Measurements from ENCODE around the gene L3MBTL4. TPM values are rescaled to one million over a fixed set of nuclear protein-coding genes. Genes with fewer than 3 reads are reported as not detected.
A peak's percentile ranks its signal among the peaks of the same experiment; 100 is the strongest.

Gene L3MBTL4
- total RNA-seq, 2 experiments from 2014 or later: not detected

GRCh38 chr18:6219116-6219717 is 195.5 kb downstream of the L3MBTL4 start:
- H2AFZ ChIP-seq (ENCODE audit: low read length): no peak overlapping the region
- no peaks in the 10 kb centered on the region for H3K79me2 ChIP-seq (ENCODE audit: insufficient read depth, low read depth, low read length)
- ChIA-PET CTCF (ENCODE audit: unreplicated experiment) (no interaction called here), POLR2A (no interaction called here)
- intact Hi-C loops (cut with micrococcal nuclease; ENCODE audit: unreplicated experiment): no loop called here
- no peaks in the 10 kb centered on the region for H3K9me2 ChIP-seq (ENCODE audit: insufficient read depth, low read length)
- no peak overlapping the region for H3K4me3 ChIP-seq (ENCODE audit: low read depth, low read length, poor library complexity, severe bottlenecking)
- H3K27ac ChIP-seq (ENCODE audit: low read depth, low read length, poor library complexity, severe bottlenecking): no peak overlapping the region
- DNase-seq (ENCODE audit: low spot score): peak; percentile 29
- H3K9me3 ChIP-seq (ENCODE audit: low read length): no peaks in the 10 kb centered on the region
- TF ChIP-seq EZH2phosphoT487 (IDR thresholded peaks at IDR 0.05; ENCODE audit: borderline replicate concordance, low read depth, low read length) (no peak), CTCF (conservative IDR thresholded peaks at IDR 0.05; ENCODE audit: low read length) (peak; percentile 73)
- H3K4me1 ChIP-seq (ENCODE audit: insufficient read depth, low read length, poor library complexity, severe bottlenecking): no peaks in the 10 kb centered on the region
- H3K4me2 ChIP-seq (ENCODE audit: low read length): no peak overlapping the region
- BruUV-seq (replicated peaks): no TSS peak
- no peaks in the 10 kb centered on the region for H3K36me3 ChIP-seq (ENCODE audit: insufficient read depth, low read length)
- H4K20me1 ChIP-seq (ENCODE audit: insufficient read depth, low read length): no peaks in the 10 kb centered on the region

GRCh38 chr18:6215888-6216287 is 198.8 kb downstream of the L3MBTL4 start:
- H3K9me3 ChIP-seq (ENCODE audit: low read length): no peaks in the 10 kb centered on the region
- DNase-seq (ENCODE audit: low spot score): no peak
- no peak overlapping the region for H3K4me2 ChIP-seq (ENCODE audit: low read length)
- H3K79me2 ChIP-seq (ENCODE audit: insufficient read depth, low read depth, low read length): no peaks in the 10 kb centered on the region
- no peak overlapping the region for H3K27ac ChIP-seq (ENCODE audit: low read depth, low read length, poor library complexity, severe bottlenecking)
- no peaks in the 10 kb centered on the region for H4K20me1 ChIP-seq (ENCODE audit: insufficient read depth, low read length)
- POLR2A ChIA-PET: no interaction called here
- TF ChIP-seq EZH2phosphoT487 (IDR thresholded peaks at IDR 0.05; ENCODE audit: borderline replicate concordance, low read depth, low read length) (no peak), CTCF (conservative IDR thresholded peaks at IDR 0.05; ENCODE audit: low read length) (no peak)
- H3K36me3 ChIP-seq (ENCODE audit: insufficient read depth, low read length): no peaks in the 10 kb centered on the region
- no peaks in the 10 kb centered on the region for H3K9me2 ChIP-seq (ENCODE audit: insufficient read depth, low read length)
- no peak overlapping the region for H3K4me3 ChIP-seq (ENCODE audit: low read depth, low read length, poor library complexity, severe bottlenecking)
- intact Hi-C loops (cut with micrococcal nuclease; ENCODE audit: unreplicated experiment): no loop called here
- no TSS peak for BruUV-seq (replicated peaks)
- H3K4me1 ChIP-seq (ENCODE audit: insufficient read depth, low read length, poor library complexity, severe bottlenecking): no peaks in the 10 kb centered on the region
- CTCF ChIA-PET (ENCODE audit: unreplicated experiment): no interaction called here
- H2AFZ ChIP-seq (ENCODE audit: low read length): no peak overlapping the region

GRCh38 chr18:6211174-6211504 is 203.6 kb downstream of the L3MBTL4 start:
- POLR2A ChIA-PET: no interaction called here
- Histone ChIP-seq H3K9me2 (ENCODE audit: insufficient read depth, low read length) (no peaks in the 10 kb centered on the region), H3K27ac (ENCODE audit: low read depth, low read length, poor library complexity, severe bottlenecking) (no peak overlapping the region), H4K20me1 (ENCODE audit: insufficient read depth, low read length) (no peaks in the 10 kb centered on the region), H3K4me1 (ENCODE audit: insufficient read depth, low read length, poor library complexity, severe bottlenecking) (no peaks in the 10 kb centered on the region), H3K79me2 (ENCODE audit: insufficient read depth, low read depth, low read length) (no peaks in the 10 kb centered on the region), H2AFZ (ENCODE audit: low read length) (no peak overlapping the region), H3K9me3 (ENCODE audit: low read length) (no peaks in the 10 kb centered on the region), H3K4me3 (ENCODE audit: low read depth, low read length, poor library complexity, severe bottlenecking) (no peak overlapping the region), H3K36me3 (ENCODE audit: insufficient read depth, low read length) (no peaks in the 10 kb centered on the region), H3K4me2 (ENCODE audit: low read length) (no peak overlapping the region)
- BruUV-seq (replicated peaks): no TSS peak
- intact Hi-C loops (cut with micrococcal nuclease; ENCODE audit: unreplicated experiment): no loop called here
- TF ChIP-seq CTCF (conservative IDR thresholded peaks at IDR 0.05; ENCODE audit: low read length) (no peak), EZH2phosphoT487 (IDR thresholded peaks at IDR 0.05; ENCODE audit: borderline replicate concordance, low read depth, low read length) (no peak)
- CTCF ChIA-PET (ENCODE audit: unreplicated experiment): no interaction called here
- DNase-seq (ENCODE audit: low spot score): no peak
